ENCODE results near the gene MYCBPAP. TPM values are rescaled to one million over a fixed set of nuclear protein-coding genes. Genes with fewer than 3 reads are reported as not detected.
"Not testable (repeated sequence)": the region's sequence is repeated elsewhere in the genome, so short reads cannot be mapped to it uniquely, and the experiment has no call there.

MYCBPAP gene
- total and polyA plus RNA-seq, 5 donors from 2014 or later: 0.50 to 5.7 (median 1.0) TPM

DNA sequence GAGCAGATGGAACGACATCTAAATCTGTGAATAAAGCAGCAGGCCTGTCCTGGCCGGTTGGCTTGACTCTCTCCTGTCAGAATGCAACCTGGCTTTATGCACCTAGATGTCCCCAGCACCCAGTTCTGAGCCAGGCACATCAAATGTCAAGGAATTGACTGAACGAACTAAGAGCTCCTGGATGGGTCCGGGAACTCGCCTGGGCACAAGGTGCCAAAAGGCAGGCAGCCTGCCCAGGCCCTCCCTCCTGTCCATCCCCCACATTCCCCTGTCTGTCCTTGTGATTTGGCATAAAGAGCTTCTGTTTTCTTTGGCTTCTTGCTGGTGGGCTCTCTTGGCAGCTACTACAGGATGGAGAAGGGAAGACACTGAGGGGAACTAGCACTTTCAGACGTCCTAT lies 33.7 kb upstream of the MYCBPAP start:
- Histone ChIP-seq H3K4me3 (ENCODE audit: low read depth, low read length) (no peak overlapping the region), H3K27me3 (ENCODE audit: control insufficient read depth, insufficient read depth, low read length) (no peaks in the 10 kb centered on the region), H3K36me3 (ENCODE audit: control insufficient read depth, insufficient read depth, low read length) (no peaks in the 10 kb centered on the region), H3K4me1 (ENCODE audit: control insufficient read depth, insufficient read depth, low read length, poor library complexity, severe bottlenecking) (peaks cover 8% of the 10 kb centered on the region), H3K9me3 (ENCODE audit: control insufficient read depth in 2 of 2, low read length in 2 of 2) (no peaks in the 10 kb centered on the region), H3K27ac (ENCODE audit: insufficient read depth, low read length, poor library complexity, severe bottlenecking) (no peak overlapping the region)
- Mint-ChIP-seq H3K9me3 (peaks cover 0 to 2% (median 0%) of the 10 kb centered on the region in 7 donors), H3K27ac (no peak overlapping the region), H3K27me3 (peaks cover 13% of the 10 kb centered on the region), H3K36me3 (peaks cover 26% of the 10 kb centered on the region), H3K4me3 (no peak overlapping the region), H3K4me1 (peaks cover 0 to 15% (median 8%) of the 10 kb centered on the region in 4 donors)
- ATAC-seq (ENCODE audit: low read depth in 2 of 2) (no peak), DNase-seq (no peak)

DNA sequence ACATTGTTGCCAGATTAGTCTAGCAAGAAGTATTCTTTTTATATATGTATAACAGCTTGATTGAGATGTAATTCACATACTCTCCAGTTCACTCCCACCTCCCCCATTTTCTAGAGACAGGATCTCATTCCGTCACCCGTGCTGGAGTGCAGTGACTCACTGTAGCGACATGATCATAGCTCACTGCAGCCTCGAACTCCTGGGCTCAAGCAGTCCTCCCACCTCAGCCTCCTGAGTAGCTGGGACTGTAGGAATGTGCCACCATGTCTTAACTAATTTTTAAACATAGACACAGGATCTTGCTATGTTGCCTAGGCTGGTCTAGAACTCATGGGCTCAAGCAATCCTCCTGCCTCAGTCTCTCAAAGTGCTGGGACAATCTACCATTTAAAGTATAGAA lies 32.9 kb upstream of the MYCBPAP start:
- Histone ChIP-seq H3K27me3 (ENCODE audit: control insufficient read depth, insufficient read depth, low read length) (no peaks in the 10 kb centered on the region), H3K36me3 (ENCODE audit: control insufficient read depth, insufficient read depth, low read length) (no peaks in the 10 kb centered on the region), H3K4me3 (ENCODE audit: low read depth, low read length) (no peak overlapping the region), H3K4me1 (ENCODE audit: control insufficient read depth, insufficient read depth, low read length, poor library complexity, severe bottlenecking) (peaks cover 15% of the 10 kb centered on the region), H3K27ac (ENCODE audit: insufficient read depth, low read length, poor library complexity, severe bottlenecking) (no peak overlapping the region), H3K9me3 (ENCODE audit: control insufficient read depth in 2 of 2, low read length in 2 of 2) (no peaks in the 10 kb centered on the region)
- no peak overlapping the region for H3K27ac Mint-ChIP-seq
- H3K36me3 Mint-ChIP-seq: peaks cover 26% of the 10 kb centered on the region
- peaks cover 13% of the 10 kb centered on the region for H3K27me3 Mint-ChIP-seq
- no peak for DNase-seq
- H3K4me1 Mint-ChIP-seq: peaks cover 4 to 20% (median 13%) of the 10 kb centered on the region in 4 donors
- no peak overlapping the region for H3K4me3 Mint-ChIP-seq
- peaks cover 0 to 2% (median 0%) of the 10 kb centered on the region in 7 donors for H3K9me3 Mint-ChIP-seq
- ATAC-seq (ENCODE audit: low read depth in 2 of 2): no peak

DNA sequence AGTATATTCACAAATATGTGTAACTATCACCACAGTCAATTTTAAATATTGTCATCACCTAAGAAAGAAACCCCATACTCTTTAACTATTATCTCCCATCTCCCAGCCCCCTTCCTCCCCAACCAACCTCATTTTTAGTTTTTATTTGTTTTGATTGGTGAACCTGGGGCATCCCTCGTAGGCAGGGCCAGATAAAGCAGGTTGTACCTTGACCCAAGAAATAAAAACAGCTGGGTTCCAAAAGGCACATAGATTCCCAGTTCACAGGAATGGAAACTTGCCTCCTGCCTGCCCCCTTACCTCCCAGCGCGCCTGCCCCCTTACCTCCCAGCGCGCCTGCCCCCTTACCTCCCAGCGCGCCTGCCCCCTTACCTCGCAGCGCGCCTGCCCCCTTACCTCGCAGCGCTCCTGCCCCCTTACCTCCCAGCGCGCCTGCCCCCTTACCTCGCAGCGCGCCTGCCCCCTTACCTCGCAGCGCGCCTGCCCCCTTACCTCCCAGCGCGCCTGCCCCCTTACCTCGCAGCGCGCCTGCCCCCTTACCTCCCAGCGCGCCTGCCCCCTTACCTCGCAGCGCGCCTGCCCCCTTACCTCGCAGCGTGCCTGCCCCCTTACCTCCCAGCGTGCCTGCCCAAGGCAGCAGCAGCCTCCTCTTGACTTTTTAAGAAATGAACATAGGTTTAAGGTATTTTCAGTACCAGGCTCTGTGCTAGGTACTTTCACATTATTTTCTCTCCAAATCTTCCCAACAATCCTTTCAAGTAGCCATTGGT lies 32.3 kb upstream of the MYCBPAP start:
- peaks cover 13% of the 10 kb centered on the region for H3K27me3 Mint-ChIP-seq
- not testable (repeated sequence) for H3K4me3 ChIP-seq (ENCODE audit: low read depth, low read length); H3K27me3 ChIP-seq (ENCODE audit: control insufficient read depth, insufficient read depth, low read length); DNase-seq; H3K9me3 Mint-ChIP-seq; H3K27ac ChIP-seq (ENCODE audit: insufficient read depth, low read length, poor library complexity, severe bottlenecking); H3K27ac Mint-ChIP-seq; H3K36me3 ChIP-seq (ENCODE audit: control insufficient read depth, insufficient read depth, low read length); ATAC-seq (ENCODE audit: low read depth in 2 of 2); H3K9me3 ChIP-seq (ENCODE audit: control insufficient read depth in 2 of 2, low read length in 2 of 2)
- H3K4me3 Mint-ChIP-seq: peak overlapping the region in 1 of 4 donors; percentile 67
- H3K36me3 Mint-ChIP-seq: peaks cover 23% of the 10 kb centered on the region
- peaks cover 15% of the 10 kb centered on the region for H3K4me1 ChIP-seq (ENCODE audit: control insufficient read depth, insufficient read depth, low read length, poor library complexity, severe bottlenecking)
- peaks cover 5 to 22% (median 14%) of the 10 kb centered on the region in 4 donors for H3K4me1 Mint-ChIP-seq

DNA sequence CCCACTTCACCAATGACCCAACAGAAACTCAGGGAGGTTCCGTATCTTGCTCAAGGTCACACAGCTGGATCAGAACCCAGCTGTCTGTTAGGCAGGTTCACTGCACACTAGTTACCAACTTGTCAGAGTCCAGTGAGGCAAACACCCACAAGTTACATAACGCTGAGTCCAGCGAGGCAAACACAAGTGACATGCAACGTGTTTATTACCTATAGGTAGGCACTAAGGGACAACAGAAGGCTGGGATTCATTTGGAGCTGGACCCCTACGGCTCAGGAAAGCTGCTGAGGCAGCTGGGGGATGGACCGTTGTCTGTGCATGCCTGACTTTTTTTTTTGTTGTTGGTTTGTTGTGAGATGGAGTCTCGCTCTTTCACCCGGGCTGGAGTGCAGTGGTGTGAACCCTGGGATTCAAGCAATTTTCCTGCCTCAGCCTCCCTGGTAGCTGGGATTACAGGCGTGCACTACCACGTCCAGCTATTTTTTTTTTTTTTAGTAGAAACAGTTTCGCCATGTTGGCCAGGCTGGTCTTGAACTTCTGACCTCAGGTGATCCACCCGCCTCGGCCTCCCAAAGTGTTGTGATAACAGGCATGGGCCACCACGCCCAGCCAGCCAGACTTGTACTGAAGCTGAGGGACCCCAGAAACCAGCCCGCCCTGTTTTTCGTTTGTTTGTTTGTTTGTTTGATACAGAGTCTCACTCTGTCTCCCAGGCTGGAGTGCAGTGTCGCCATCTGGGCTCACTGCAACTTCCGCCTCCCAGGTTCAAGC lies 31.5 kb upstream of the MYCBPAP start:
- Mint-ChIP-seq H3K27me3 (peaks cover 13% of the 10 kb centered on the region), H3K27ac (no peak overlapping the region), H3K9me3 (peaks cover 0 to 2% (median 0%) of the 10 kb centered on the region in 7 donors), H3K4me1 (peaks cover 5 to 22% (median 14%) of the 10 kb centered on the region in 4 donors), H3K36me3 (peaks cover 22% of the 10 kb centered on the region), H3K4me3 (peak overlapping the region in 1 of 4 donors; percentile 67)
- Histone ChIP-seq H3K27me3 (ENCODE audit: control insufficient read depth, insufficient read depth, low read length) (no peaks in the 10 kb centered on the region), H3K27ac (ENCODE audit: insufficient read depth, low read length, poor library complexity, severe bottlenecking) (no peak overlapping the region), H3K4me1 (ENCODE audit: control insufficient read depth, insufficient read depth, low read length, poor library complexity, severe bottlenecking) (peaks cover 15% of the 10 kb centered on the region), H3K4me3 (ENCODE audit: low read depth, low read length) (no peak overlapping the region), H3K9me3 (ENCODE audit: control insufficient read depth in 2 of 2, low read length in 2 of 2) (no peaks in the 10 kb centered on the region), H3K36me3 (ENCODE audit: control insufficient read depth, insufficient read depth, low read length) (peaks cover 4% of the 10 kb centered on the region)
- DNase-seq (no peak), ATAC-seq (ENCODE audit: low read depth in 2 of 2) (no peak)

DNA sequence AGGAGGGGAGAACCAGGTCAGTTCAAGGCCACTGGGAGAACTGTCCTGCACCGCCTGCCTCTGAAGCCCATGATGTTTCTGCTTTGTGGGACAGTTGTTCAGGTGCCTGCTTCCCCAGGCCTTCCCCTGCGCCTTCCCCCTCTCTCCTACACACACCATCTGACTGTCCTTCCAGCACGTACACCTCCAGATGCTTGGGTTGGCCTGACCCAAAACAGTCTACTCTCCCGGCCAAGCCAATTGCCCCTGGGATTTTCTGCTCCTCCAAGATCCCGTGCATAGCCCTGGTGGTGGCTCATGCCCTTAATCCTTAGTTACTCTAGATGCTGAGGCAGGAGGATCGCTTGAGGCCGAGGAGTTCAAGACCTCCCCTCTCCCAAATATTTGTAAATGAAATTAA lies 30.3 kb upstream of the MYCBPAP start:
- peaks cover 10% of the 10 kb centered on the region for H3K36me3 ChIP-seq (ENCODE audit: control insufficient read depth, insufficient read depth, low read length)
- peaks cover 13% of the 10 kb centered on the region for H3K27me3 Mint-ChIP-seq
- no peak for DNase-seq
- peaks cover 10 to 28% (median 15%) of the 10 kb centered on the region in 4 donors for H3K4me1 Mint-ChIP-seq
- H3K9me3 ChIP-seq (ENCODE audit: control insufficient read depth in 2 of 2, low read length in 2 of 2): no peaks in the 10 kb centered on the region
- ATAC-seq (ENCODE audit: low read depth in 2 of 2): no peak
- peaks cover 15% of the 10 kb centered on the region for H3K4me1 ChIP-seq (ENCODE audit: control insufficient read depth, insufficient read depth, low read length, poor library complexity, severe bottlenecking)
- H3K27ac Mint-ChIP-seq: peak overlapping the region; percentile 89 to 96 (median 93)
- peak overlapping the region; percentile 49 to 84 (median 66) for H3K4me3 Mint-ChIP-seq
- H3K27ac ChIP-seq (ENCODE audit: insufficient read depth, low read length, poor library complexity, severe bottlenecking): peak overlapping the region; percentile 79
- H3K4me3 ChIP-seq (ENCODE audit: low read depth, low read length): peak overlapping the region; percentile 57
- H3K27me3 ChIP-seq (ENCODE audit: control insufficient read depth, insufficient read depth, low read length): no peaks in the 10 kb centered on the region
- peaks cover 22% of the 10 kb centered on the region for H3K36me3 Mint-ChIP-seq
- no peaks in the 10 kb centered on the region for H3K9me3 Mint-ChIP-seq

DNA sequence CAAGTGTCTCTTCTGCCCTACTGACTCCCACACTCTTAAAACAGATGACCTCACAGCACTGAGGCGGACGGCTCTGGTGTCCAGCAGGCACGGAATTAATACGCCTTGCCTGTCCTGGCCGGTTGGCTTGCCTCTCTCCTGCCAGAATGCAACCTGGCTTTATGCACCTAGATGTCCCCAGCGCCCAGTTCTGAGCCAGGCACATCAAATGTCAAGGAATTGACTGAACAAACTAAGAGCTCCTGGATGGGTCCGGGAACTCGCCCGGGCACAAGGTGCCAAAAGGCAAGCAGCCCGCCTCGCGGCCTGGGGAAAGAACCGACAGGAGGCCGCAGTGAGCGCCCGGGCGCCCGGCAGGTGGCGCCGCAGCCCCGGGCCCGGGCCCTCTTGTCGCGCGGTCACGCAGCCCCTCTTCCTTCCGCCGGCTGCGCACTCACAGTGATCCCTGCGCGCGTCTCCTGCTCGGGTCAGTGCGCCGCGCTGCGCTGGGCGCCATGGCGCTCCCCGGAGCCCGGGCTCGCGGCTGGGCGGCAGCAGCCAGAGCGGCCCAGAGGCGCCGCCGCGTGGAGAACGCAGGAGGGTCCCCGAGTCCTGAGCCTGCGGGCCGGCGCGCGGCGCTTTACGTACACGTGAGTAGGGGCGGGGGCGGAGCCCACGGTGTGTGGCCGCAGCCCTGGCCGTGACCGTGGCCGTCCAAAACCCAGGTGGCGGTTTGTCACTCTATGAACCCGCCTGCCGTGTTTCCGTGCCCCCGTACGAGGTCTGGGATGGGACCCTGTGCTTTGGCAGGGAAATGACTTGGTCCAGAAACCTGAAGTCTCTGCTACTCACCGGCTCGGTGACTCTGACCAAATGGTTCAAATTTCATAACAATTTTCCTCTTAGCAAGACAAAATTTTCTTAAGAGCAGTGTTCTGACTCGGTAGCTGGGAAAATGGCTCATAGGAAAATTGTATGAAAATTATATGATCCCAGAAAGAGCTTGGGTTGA lies 29.6 kb upstream of the MYCBPAP start, which contains the start of gene RSAD1:
RSAD1 (plus strand) TSS at position 470 of the 991 bp plus-strand sequence; CDS start at position 495, 25 bp downstream.
- H3K9me3 ChIP-seq (ENCODE audit: control insufficient read depth in 2 of 2, low read length in 2 of 2): no peaks in the 10 kb centered on the region
- Mint-ChIP-seq H3K27me3 (peaks cover 13% of the 10 kb centered on the region), H3K9me3 (no peaks in the 10 kb centered on the region), H3K4me3 (peak within 1 kb of the TSS; percentile 87 to 95 (median 92)), H3K27ac (peak within 1 kb of the TSS; percentile 89 to 96 (median 93)), H3K36me3 (peaks cover 15% of the 10 kb centered on the region), H3K4me1 (peaks cover 10 to 28% (median 15%) of the 10 kb centered on the region in 4 donors)
- peaks cover 13% of the 10 kb centered on the region for H3K36me3 ChIP-seq (ENCODE audit: control insufficient read depth, insufficient read depth, low read length)
- peak within 1 kb of the TSS; percentile 79 for H3K27ac ChIP-seq (ENCODE audit: insufficient read depth, low read length, poor library complexity, severe bottlenecking)
- ATAC-seq (ENCODE audit: low read depth in 2 of 2): peak; percentile 93 to 95
- DNase-seq: peak; percentile 77 to 92 (median 83)
- H3K27me3 ChIP-seq (ENCODE audit: control insufficient read depth, insufficient read depth, low read length): no peaks in the 10 kb centered on the region
- peaks cover 15% of the 10 kb centered on the region for H3K4me1 ChIP-seq (ENCODE audit: control insufficient read depth, insufficient read depth, low read length, poor library complexity, severe bottlenecking)
- peak within 1 kb of the TSS; percentile 96 for H3K4me3 ChIP-seq (ENCODE audit: low read depth, low read length)

Measured in CD4-positive, CD25-positive, alpha-beta regulatory T cell (primary cell).